GM21381 (cell line): ENCODE results near the gene IL21R.
"Not testable (repeated sequence)": the region's sequence is repeated elsewhere in the genome, so short reads cannot be mapped to it uniquely, and the experiment has no call there.

ENCODE experiments used
- ATAC-seq: cut with Tn5 transposase; IDR thresholded peaks from one replicate; pipeline ENCODE4 v1.9.1; 2021; ENCODE audit warnings: mild to moderate bottlenecking, moderate library complexity; ENCODE audit not compliant: unreplicated experiment

The IL21R gene

DNA sequence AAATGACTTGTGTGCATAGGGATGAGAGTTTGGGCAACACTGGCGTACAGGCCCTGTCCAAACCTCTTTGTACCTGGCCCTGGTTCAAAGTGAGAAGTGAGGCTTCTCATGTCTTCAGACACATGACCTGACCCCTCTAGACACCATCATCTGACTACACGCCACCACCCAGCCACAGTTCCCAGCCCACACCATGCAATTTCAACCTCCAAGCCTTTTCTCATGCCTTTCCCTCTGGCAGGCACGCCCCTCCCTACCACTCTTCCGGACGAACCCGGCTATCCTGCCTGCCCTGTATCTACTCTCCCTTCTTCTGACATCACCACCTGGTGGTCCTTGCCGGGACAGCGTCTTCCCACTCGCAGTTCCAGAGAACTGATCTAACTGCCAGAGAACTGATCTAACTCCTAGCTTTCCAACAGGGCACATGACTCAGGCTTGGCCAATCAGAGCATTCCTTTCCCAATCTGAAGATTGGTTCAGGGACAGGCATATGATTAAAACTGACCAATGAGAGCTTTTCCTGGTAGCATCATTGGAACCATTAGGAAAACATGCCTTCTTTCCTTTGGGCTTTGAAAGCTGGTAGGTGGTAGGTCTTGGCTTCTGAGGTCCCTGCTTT, 27.1 kb upstream of the IL21R start:
- peak; percentile 37 for ATAC-seq

DNA sequence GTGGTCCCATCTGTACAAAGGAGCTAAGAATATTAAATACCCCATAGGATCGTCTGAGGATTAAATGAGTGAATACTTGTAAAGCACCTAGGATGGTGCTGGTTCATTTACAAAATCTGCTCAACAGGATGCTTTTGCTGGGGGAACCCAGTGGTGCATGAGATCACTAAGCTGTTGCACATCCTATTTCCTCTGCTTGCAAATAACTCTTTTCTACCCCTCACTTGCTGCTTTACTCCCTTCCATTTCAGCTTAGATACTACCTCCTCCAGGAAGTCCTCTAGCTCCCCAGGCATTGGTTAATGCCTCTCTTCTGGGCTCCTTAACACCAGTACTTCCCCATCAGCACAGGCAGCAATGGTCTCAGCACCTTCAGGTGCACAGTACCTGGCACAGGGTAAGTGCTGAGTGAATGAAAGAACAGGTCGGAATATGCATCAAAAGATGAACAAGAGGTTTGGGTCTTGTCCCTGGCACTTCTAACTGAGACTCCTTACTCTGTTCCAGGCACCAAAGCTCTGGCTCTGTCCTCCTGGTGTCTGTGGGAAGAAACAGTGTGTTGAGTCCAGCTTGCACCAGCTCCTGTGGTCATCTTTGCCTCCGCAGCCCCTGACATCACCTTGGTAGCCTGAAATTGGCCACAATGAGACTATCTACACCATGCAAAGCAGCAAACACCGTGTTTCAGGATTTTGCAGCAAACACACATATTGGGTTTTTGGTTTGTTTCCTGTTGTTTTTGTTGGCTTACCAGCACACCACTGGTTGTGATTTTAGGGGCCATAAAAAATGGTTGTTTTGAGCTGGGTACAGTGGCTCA, 24.1 kb upstream of the IL21R start:
- ATAC-seq: no peak

GRCh38 chr16:27378871-27379481, 23.0 kb upstream of the IL21R start:
- no peak for ATAC-seq

DNA sequence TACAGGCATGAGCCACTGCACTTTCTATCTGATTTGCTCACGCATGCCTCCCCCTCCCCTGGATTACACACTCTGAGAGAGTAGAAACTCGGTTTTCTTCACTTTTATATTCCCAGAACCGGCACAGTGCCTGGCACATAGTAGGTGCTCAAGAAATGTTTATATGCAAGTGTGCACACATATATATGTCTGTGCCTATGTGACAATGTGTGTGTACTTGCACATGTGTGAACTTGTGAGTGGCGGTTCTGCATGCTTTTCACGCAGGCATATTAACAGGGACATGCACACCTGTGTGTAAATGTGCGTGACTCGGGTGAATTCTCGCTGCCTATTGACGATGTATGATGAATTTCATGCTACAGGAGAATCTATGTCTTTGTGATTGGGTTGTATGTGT, 22.1 kb upstream of the IL21R start:
- no peak for ATAC-seq

- ATAC-seq: no peak
Measured at GRCh38 chr16:27381236-27381635, 20.7 kb upstream of the IL21R start.

- ATAC-seq: no peak
Measured at GRCh38 chr16:27381974-27382855, 19.8 kb upstream of the IL21R start.

DNA sequence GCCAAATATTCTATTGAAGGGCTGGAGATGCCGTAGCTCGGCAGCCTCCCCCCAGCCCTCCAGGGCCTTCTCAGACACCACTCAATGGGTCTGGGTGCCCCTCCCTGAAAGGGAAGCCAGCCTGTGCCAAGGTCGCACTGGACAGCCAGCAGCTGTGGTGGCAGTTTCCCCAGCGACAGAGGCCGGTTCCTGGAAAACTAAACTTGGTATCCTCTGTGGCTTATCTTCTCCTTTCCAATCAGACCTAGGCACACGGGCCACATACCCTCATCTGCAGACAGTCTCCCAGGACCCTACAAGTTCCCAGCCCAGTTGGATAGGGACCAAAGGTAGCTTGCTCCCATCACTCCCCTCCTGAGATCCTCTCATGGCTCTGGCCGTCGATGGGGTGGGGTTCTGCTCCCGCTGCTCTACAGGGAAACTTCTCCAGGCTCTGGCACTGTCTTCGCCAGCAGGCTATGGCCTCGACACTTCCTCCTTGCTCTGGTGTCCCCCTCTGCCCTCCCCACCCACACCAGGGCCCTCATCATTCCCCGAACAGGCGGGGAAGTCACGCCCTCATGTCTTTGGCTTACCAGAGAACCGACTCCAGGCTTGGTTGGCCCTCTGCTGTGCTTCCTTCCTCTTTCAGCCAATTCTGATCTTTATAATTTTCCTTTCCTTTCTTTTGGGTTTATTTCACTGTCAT, 18.3 kb upstream of the IL21R start:
- no peak for ATAC-seq

GRCh38 chr16:27384425-27384824, 17.5 kb upstream of the IL21R start:
- ATAC-seq: no peak

GRCh38 chr16:27385398-27385797, 16.6 kb upstream of the IL21R start:
- no peak for ATAC-seq

GRCh38 chr16:27386674-27387073, 15.3 kb upstream of the IL21R start:
- no peak for ATAC-seq

DNA sequence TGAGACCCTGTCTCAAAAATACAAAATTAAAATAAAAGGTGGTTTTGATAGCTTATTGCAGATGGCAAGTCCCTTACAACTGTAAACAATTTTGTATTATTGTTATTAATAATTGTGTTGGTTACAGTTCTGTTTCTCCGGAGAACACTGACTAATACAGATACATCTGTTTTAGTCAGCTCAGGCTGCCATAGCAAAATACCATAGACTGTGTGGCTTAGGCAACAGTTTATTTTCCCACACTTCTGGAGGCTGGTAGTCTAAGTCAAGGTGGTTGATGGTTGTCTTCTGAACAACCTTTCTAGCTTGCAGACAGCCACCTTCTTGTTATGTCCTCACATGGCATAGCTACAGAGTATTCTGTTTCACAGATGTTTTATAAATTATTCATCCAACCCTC, 14.2 kb upstream of the IL21R start:
- peak; percentile 68 for ATAC-seq

GRCh38 chr16:27389272-27389961, 12.6 kb upstream of the IL21R start:
- peak; percentile 55 for ATAC-seq

DNA sequence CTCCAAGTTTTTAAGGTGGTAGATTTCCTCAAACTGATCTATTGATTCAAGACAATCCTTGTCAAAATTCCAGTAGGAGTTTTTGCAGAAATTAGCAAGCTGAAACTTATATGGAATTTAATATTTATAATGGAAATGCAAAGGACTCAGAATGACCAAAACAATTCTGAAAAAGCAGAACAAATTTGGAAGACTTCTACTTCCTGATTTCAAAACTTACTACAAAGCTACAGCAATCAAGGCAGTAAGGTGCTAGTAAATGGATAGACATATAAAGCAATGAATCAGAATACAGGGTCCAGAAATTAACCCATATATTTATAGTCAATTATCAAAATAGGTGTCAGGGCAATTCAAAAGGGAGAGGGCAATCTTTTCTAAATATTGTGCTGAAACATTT, 11.8 kb upstream of the IL21R start:
- ATAC-seq: no peak

GRCh38 chr16:27392671-27393070, 9.3 kb upstream of the IL21R start:
- ATAC-seq: no peak

- ATAC-seq: no peak
Measured at GRCh38 chr16:27394516-27394915, 7.5 kb upstream of the IL21R start.

DNA sequence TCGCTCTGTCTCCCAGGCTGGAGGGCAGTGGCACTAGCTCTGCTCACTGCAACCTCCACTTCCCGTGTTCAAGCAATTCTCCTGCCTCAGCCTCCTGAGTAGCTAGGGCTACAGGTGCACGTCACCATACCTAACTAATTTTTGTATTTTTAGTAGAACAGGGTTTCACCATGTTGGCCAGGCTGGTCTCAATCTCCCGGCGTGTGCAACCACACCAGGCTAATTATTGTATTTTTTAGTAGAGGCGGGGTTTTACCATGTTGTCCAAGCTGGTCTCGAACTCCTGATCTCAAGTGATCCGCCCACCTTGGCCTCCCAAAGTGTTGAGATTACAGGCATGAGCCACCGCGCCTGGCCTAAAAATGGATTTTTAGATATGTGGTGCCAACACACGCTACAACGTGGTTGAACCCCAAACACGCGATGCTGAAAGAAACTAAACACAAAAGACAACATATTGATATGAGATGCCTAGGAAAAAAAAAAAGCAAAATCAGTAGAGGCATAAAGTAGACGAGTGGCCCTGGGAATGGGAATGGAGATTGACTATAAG, 3.6 kb upstream of the IL21R start:
- ATAC-seq: not testable (repeated sequence)

GRCh38 chr16:27398894-27399853, 2.8 kb upstream of the IL21R start:
- ATAC-seq: peak; percentile 26

GRCh38 chr16:27399969-27400368, 2.0 kb upstream of the IL21R start:
- ATAC-seq: no peak
